ENCODE data around the gene TNIK. TPM values are rescaled to one million over a fixed set of nuclear protein-coding genes. Genes with fewer than 3 reads are reported as not detected.

Gene TNIK
- total and polyA plus RNA-seq, 10 donors, result 0.85 to 34.5 (median 14.1) TPM

DNA sequence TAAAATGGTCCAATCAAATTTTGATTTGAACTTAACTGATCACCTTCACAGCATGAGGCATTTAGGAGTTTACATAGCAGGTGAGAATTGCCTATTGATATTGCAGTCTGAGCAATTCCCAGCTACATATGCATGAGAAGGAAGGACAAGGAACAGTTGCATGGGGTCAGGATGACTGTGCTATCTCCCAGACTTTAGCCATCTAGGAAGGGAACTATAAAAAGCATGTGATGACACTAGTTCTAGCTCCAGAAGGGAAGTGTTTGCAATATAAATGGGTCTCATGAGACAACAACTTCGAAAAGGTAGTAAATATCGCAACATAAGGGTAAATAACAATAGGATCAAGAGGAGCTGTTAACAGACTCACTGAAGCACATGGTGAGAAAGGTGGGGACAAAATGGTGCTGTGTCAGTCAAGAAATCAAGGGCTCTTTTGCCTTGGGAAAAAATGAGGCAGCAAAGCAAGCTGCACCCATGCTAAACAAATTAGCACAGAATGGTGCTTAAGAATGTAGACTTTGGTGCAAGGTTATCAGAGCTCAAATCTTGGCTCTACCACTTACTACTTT is 343.3 kb downstream of the TNIK start:
- 81 to 91% (median 87%) methylated on average over 2 of the region's 2 CpGs for WGBS, 5 donors
- TF ChIP-seq, protein P1, sequence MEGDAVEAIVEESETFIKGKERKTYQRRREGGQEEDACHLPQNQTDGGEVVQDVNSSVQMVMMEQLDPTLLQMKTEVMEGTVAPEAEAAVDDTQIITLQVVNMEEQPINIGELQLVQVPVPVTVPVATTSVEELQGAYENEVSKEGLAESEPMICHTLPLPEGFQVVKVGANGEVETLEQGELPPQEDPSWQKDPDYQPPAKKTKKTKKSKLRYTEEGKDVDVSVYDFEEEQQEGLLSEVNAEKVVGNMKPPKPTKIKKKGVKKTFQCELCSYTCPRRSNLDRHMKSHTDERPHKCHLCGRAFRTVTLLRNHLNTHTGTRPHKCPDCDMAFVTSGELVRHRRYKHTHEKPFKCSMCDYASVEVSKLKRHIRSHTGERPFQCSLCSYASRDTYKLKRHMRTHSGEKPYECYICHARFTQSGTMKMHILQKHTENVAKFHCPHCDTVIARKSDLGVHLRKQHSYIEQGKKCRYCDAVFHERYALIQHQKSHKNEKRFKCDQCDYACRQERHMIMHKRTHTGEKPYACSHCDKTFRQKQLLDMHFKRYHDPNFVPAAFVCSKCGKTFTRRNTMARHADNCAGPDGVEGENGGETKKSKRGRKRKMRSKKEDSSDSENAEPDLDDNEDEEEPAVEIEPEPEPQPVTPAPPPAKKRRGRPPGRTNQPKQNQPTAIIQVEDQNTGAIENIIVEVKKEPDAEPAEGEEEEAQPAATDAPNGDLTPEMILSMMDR (IDR thresholded peaks at IDR 0.05 in 8 of 11, conservative IDR thresholded peaks at IDR 0.05 in 3 of 11), result no peak
- TF ChIP-seq POLR2AphosphoS5 (IDR thresholded peaks at IDR 0.05), result no peak
- H3K36me3 ChIP-seq, result peaks cover 0 to 19% (median 0%) of the 10 kb centered on the region in 6 donors
- peaks cover 0 to 5% (median 0%) of the 10 kb centered on the region in 6 donors for H3K4me1 ChIP-seq
- no peaks in the 10 kb centered on the region for H3K9me3 ChIP-seq
- H3K4me3 ChIP-seq, result no peak overlapping the region
- H3K27ac ChIP-seq, result no peak overlapping the region
- intact Hi-C loops (cut with DNase I; ENCODE audit: low total_unique reads), result no loop called here
- DNase-seq, result no peak
- H3K27me3 ChIP-seq (replicated peaks in 1 of 7), result no peaks in the 10 kb centered on the region

DNA sequence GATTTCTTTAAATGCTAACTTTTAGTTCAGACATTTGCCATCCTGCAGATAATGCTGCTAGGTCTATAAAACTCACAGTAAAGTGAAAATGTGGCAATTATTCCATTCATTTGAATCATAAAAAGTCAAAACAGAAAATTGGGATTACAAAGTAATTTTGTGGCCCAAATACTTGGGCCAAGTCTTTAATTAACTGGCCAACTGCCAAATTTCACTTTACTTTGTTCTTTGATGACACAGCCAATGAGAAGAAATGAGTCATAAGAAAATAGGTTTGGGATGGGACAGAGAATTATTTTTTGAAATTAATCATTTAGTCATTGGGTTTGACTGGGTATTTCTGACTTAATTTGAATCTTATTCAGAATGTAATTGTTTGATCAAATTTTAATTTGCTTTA is 343.8 kb downstream of the TNIK start:
- Histone ChIP-seq H3K4me3 (no peak overlapping the region), H3K27ac (no peak overlapping the region), H3K36me3 (peaks cover 0 to 18% (median 0%) of the 10 kb centered on the region in 6 donors), H3K27me3 (replicated peaks in 1 of 7) (no peaks in the 10 kb centered on the region), H3K4me1 (peaks cover 0 to 2% (median 0%) of the 10 kb centered on the region in 6 donors), H3K9me3 (no peaks in the 10 kb centered on the region)
- intact Hi-C loops (cut with DNase I; ENCODE audit: low total_unique reads), result no loop called here
- TF ChIP-seq, protein P1 (IDR thresholded peaks at IDR 0.05 in 8 of 11, conservative IDR thresholded peaks at IDR 0.05 in 3 of 11), result no peak
- no peak for TF ChIP-seq POLR2A (IDR thresholded peaks at IDR 0.05)
- no peak for TF ChIP-seq POLR2AphosphoS5 (IDR thresholded peaks at IDR 0.05)
- DNase-seq, result no peak

DNA sequence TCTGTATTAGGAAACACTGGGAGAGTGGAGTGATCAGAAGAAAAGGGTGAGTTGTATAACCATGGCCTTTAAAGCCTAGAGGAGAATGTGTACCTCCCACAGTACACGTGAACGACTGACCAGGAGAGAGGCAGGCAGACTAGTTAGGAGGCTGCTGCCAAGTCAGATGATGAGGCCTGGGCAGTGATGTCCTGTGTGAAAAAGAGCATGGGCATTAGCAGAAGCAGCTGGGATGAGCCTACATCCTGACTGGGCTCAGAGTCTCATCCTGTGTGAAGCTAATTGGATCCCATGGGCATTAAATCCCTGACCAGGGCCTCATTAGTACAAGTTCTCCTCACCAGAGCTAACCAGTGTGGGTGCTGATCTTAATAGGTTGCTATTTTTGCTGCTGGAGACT is 344.5 kb downstream of the TNIK start:
- WGBS, 5 donors, result 92 to 98% (median 95%) methylated on average over 2 of the region's 2 CpGs
- Histone ChIP-seq H3K36me3 (peaks cover 0 to 16% (median under 1%) of the 10 kb centered on the region in 6 donors), H3K27me3 (replicated peaks in 1 of 7) (no peaks in the 10 kb centered on the region), H3K4me3 (no peak overlapping the region), H3K27ac (no peak overlapping the region), H3K4me1 (no peaks in the 10 kb centered on the region), H3K9me3 (no peaks in the 10 kb centered on the region)
- no peak for DNase-seq
- no peak for TF ChIP-seq POLR2A (IDR thresholded peaks at IDR 0.05)
- TF ChIP-seq, protein P1 (IDR thresholded peaks at IDR 0.05 in 8 of 11, conservative IDR thresholded peaks at IDR 0.05 in 3 of 11), result no peak
- no peak for TF ChIP-seq POLR2AphosphoS5 (IDR thresholded peaks at IDR 0.05)
- intact Hi-C loops (cut with DNase I; ENCODE audit: low total_unique reads), result no loop called here

DNA sequence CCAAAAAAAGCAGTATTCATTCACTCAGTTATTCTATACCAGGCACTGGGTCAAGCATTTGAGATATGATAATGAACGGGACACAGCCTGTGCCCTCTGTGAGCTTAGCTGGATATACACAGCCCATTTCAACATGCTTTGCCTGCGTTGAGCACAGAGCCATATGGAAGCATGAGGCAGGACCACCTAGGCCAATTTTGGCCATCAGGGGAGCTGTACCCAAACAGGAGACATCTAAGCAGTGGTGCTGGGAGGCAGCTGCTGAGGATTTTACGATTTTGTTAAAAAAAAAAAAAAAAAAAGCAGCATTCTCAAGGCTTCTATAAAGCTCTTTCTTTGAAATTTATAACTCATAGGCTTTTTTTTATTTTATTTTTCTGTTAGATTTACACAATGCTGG is 346.5 kb downstream of the TNIK start:
- Histone ChIP-seq H3K27me3 (replicated peaks in 1 of 7) (no peaks in the 10 kb centered on the region), H3K4me3 (no peak overlapping the region), H3K9me3 (no peaks in the 10 kb centered on the region), H3K36me3 (peaks cover 0 to 34% (median 0%) of the 10 kb centered on the region in 6 donors), H3K27ac (no peak overlapping the region), H3K4me1 (no peaks in the 10 kb centered on the region)
- WGBS, 5 donors, result 76 to 90% (median 88%) methylated on average over 3 of the region's 3 CpGs
- DNase-seq, result no peak
- intact Hi-C loops (cut with DNase I; ENCODE audit: low total_unique reads), result no loop called here
- no peak for TF ChIP-seq POLR2AphosphoS5 (IDR thresholded peaks at IDR 0.05)
- TF ChIP-seq POLR2A (IDR thresholded peaks at IDR 0.05), result no peak
- TF ChIP-seq, protein P1 (IDR thresholded peaks at IDR 0.05 in 8 of 11, conservative IDR thresholded peaks at IDR 0.05 in 3 of 11), result no peak
